Measurements from ENCODE around the gene ZNF292. TPM values are rescaled to one million over a fixed set of nuclear protein-coding genes. Genes with fewer than 3 reads are reported as not detected.

ZNF292 gene
- total and polyA plus RNA-seq, 10 of the 15 experiments (the other 5 are each of a cell fraction or from before 2014, with no cell fraction given), result 11.1 to 57.6 (median 30.6) TPM

- Histone ChIP-seq H4K20me1 (ENCODE audit: control insufficient read depth, insufficient read depth) (no peaks in the 10 kb centered on the region), H3K27ac (ENCODE audit: control insufficient read depth, insufficient read depth) (no peak overlapping the region), H3K9ac (ENCODE audit: control insufficient read depth, insufficient read depth, low read length) (no peak overlapping the region), H2AFZ (ENCODE audit: control insufficient read depth, low read depth, low read length) (no peak overlapping the region), H3K36me3 (ENCODE audit: control insufficient read depth in 2 of 2, insufficient read depth in 2 of 2, low read length in 1 of 2) (no peaks in the 10 kb centered on the region), H3K4me2 (ENCODE audit: control insufficient read depth, insufficient read depth) (no peak overlapping the region), H3K4me3 (no peak overlapping the region), H3K9me3 (replicated peaks; ENCODE audit: control insufficient read depth, insufficient read depth, low read length) (no peaks in the 10 kb centered on the region), H3K79me2 (ENCODE audit: control insufficient read depth, insufficient read depth, low read length) (peaks cover 35% of the 10 kb centered on the region), H3K27me3 (replicated peaks in 1 of 2; ENCODE audit: control insufficient read depth in 2 of 2, insufficient read depth in 2 of 2, low read length in 1 of 2) (no peaks in the 10 kb centered on the region), H3K4me1 (ENCODE audit: control insufficient read depth, insufficient read depth, low read length) (peaks cover 3% of the 10 kb centered on the region; the same call in 1 of the 2 replicates)
- FAIRE-seq (no peak), DNase-seq (ENCODE audit: low read depth, low spot score) (no peak), ATAC-seq (no peak)
- POLR2A ChIA-PET, result no interaction called here
- TF ChIP-seq JUND (IDR thresholded peaks at IDR 0.05; ENCODE audit: low read depth, low read length) (no peak), BCL3 (IDR thresholded peaks at IDR 0.05; ENCODE audit: borderline replicate concordance, insufficient read depth, low read depth, low read length, poor library complexity, severe bottlenecking) (no peak), ASH2L (IDR thresholded peaks at IDR 0.05; ENCODE audit: borderline replicate concordance, low read depth) (no peak), KDM1A (IDR thresholded peaks at IDR 0.05; ENCODE audit: borderline replicate concordance) (no peak), EP300 (IDR thresholded peaks at IDR 0.05; ENCODE audit: borderline replicate concordance in 1 of 2, control insufficient read depth in 1 of 2, low read depth in 2 of 2, low read length in 2 of 2) (no peak), ETV6 (conservative IDR thresholded peaks at IDR 0.05 in 1 of 2, IDR thresholded peaks at IDR 0.05 in 1 of 2; ENCODE audit: borderline replicate concordance in 1 of 2, low read depth in 1 of 2) (no peak), POLR2AphosphoS2 (IDR thresholded peaks at IDR 0.05; ENCODE audit: low read depth, low read length) (no peak)
- no TSS peak for BruUV-seq (replicated peaks)
- RAD21 ChIA-PET (ENCODE audit: unreplicated experiment), result no interaction called here
- intact Hi-C loops (cut with micrococcal nuclease; ENCODE audit: unreplicated experiment), result loop anchor here (10.0 kb wide), 3 partner anchors 174 to 1476 kb away; partner anchors contain the start of genes AKIRIN2, GJB7 and SMIM8
- SMC1A ChIA-PET (ENCODE audit: uncharacterized antibody, unreplicated experiment), result interaction anchor here (0.6 kb wide), 1 partner anchor 1495 kb away, joined by 3 read pairs; no protein-coding TSS in a partner anchor
- CTCF ChIA-PET, result no interaction called here
- in situ Hi-C loops (cut with MboI), result loop anchor here (25.0 kb wide), 1 partner anchor 1513 kb away; the partner anchor contains the start of gene SYNCRIP
Measured at GRCh38 chr6:87150406-87150805, 5.0 kb upstream of the ZNF292 start.
